BLaER1 (cell line): Measurements from ENCODE around the gene RBMX2.
"Not testable (repeated sequence)": the region's sequence is repeated elsewhere in the genome, so short reads cannot be mapped to it uniquely, and the experiment has no call there.

Source experiments
- H3K27ac ChIP-seq: shearing (Covaris generic); formaldehyde crosslinking; 2 replicates; pipeline ENCODE4 v1.8.1; 2022
- H3K27me3 ChIP-seq: shearing (Covaris generic); formaldehyde crosslinking; 2 replicates; pipeline ENCODE4 v1.8.1; 2022
- H3K36me3 ChIP-seq: shearing (Covaris generic); formaldehyde crosslinking; 2 replicates; pipeline ENCODE4 v1.8.1; 2022
- H3K4me1 ChIP-seq: shearing (Covaris generic); formaldehyde crosslinking; 2 replicates; pipeline ENCODE4 v1.8.1; 2022
- H3K4me2 ChIP-seq: shearing (Covaris generic); formaldehyde crosslinking; 2 replicates; pipeline ENCODE4 v1.8.1; 2022
- H3K4me3 ChIP-seq: shearing (Covaris generic); formaldehyde crosslinking; 2 replicates; pipeline ENCODE4 v1.8.1; 2022
- H3K9ac ChIP-seq: shearing (Covaris generic); formaldehyde crosslinking; 2 replicates; pipeline ENCODE4 v1.8.1; 2022
- H3K9me3 ChIP-seq: shearing (Covaris generic); formaldehyde crosslinking; 2 replicates; pipeline ENCODE4 v1.8.1; 2022
- H4K20me1 ChIP-seq: shearing (Covaris generic); formaldehyde crosslinking; 2 replicates; pipeline ENCODE4 v1.8.1; 2022
- Cebpa-rat ChIP-seq: shearing (Covaris generic); IDR thresholded peaks from 2 replicates; pipeline ENCODE4 v1.8.1; 2022

The RBMX2 gene

DNA sequence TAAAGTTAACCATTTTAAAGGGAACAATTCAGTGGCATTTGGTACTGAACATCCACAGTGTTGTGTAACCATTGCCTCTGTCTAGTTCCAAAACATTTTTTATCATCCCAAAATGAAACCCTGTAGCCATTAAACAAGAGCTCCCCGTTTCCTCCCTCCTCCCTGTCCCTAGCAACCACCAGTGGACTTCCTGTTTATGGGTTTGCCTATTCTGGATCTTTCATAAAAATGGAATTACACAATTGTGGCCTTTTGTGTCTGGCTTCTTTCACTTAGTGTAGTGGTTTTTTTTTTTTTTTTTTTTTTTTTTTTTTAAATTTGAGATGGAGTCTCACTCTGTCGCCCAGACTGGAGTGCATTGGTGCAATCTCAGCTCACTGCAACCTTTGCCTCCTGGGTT is 11.6 kb downstream of the RBMX2 start:
- Histone ChIP-seq H3K4me3 (no peak overlapping the region), H3K4me2 (no peak overlapping the region), H3K36me3 (peaks cover 58% of the 10 kb centered on the region), H3K27me3 (peaks cover 83% of the 10 kb centered on the region), H4K20me1 (peaks cover 10% of the 10 kb centered on the region; the same call in 1 of the 2 replicates), H3K9me3 (no peaks in the 10 kb centered on the region), H3K4me1 (no peaks in the 10 kb centered on the region), H3K27ac (no peak overlapping the region), H3K9ac (no peak overlapping the region)
- TF ChIP-seq Cebpa-rat, result no peak

- H3K27ac ChIP-seq, result no peak overlapping the region
- no peak for TF ChIP-seq Cebpa-rat
- no peaks in the 10 kb centered on the region for H3K4me1 ChIP-seq
- H3K9ac ChIP-seq, result no peak overlapping the region
- no peaks in the 10 kb centered on the region for H3K9me3 ChIP-seq
- peaks cover 50% of the 10 kb centered on the region for H3K36me3 ChIP-seq
- H4K20me1 ChIP-seq, result peaks cover 10% of the 10 kb centered on the region; the same call in 1 of the 2 replicates
- H3K4me3 ChIP-seq, result no peak overlapping the region
- H3K4me2 ChIP-seq, result no peak overlapping the region
- peaks cover 90% of the 10 kb centered on the region for H3K27me3 ChIP-seq
These were observed 13.0 kb downstream of the RBMX2 start for GRCh38 chrX:130414800-130415199.

DNA sequence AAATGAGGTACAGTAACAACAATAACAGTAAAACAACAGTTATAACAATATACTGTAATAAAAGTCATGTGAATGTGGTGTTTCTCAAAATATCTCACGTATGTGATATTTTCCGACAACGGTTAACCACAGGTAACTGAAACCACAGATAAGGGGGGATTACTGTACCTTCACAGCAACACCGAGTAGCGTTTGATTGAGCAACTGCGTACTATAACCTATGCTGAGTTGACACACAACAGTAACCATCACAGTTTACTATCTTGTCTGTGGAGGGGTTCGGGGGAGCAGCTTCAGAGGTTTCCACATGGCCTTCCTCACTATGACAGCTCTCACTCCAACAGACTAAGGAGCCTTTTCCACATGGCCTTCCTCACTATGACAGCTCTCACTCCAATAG is 13.4 kb downstream of the RBMX2 start:
- Histone ChIP-seq H3K4me3 (no peak overlapping the region), H4K20me1 (peaks cover 10% of the 10 kb centered on the region; the same call in 1 of the 2 replicates), H3K9me3 (no peaks in the 10 kb centered on the region), H3K4me2 (no peak overlapping the region), H3K9ac (no peak overlapping the region), H3K27ac (no peak overlapping the region), H3K4me1 (no peaks in the 10 kb centered on the region), H3K27me3 (peaks cover 87% of the 10 kb centered on the region), H3K36me3 (peaks cover 47% of the 10 kb centered on the region)
- no peak for TF ChIP-seq Cebpa-rat

GRCh38 chrX:130416785-130417184 is 15.0 kb downstream of the RBMX2 start:
- Histone ChIP-seq H4K20me1 (no peaks in the 10 kb centered on the region; the same call in 1 of the 2 replicates), H3K4me1 (no peaks in the 10 kb centered on the region), H3K27me3 (peaks cover 83% of the 10 kb centered on the region), H3K9ac (no peak overlapping the region), H3K9me3 (no peaks in the 10 kb centered on the region), H3K4me3 (no peak overlapping the region), H3K4me2 (no peak overlapping the region), H3K36me3 (peaks cover 31% of the 10 kb centered on the region), H3K27ac (no peak overlapping the region)
- TF ChIP-seq Cebpa-rat, result no peak

DNA sequence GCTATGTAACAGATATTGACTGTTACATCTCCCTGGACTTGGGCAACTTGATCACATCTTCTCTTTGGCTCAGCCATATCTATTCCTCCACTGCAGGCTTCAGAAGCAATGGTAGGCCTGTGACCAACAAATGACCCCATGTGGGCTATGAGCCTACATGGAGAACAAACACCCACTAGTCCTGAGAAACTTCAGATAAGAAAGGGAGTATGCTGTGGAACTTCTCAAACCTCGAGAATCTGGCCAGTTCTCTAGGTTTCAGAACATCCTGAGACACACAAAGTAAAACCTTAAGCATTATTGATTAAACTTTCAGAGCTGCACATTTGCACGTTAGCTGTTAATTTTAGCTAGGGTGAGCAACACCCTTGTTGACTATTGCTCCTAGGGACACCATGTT is 16.3 kb downstream of the RBMX2 start:
- Histone ChIP-seq H4K20me1 (no peaks in the 10 kb centered on the region; the same call in 1 of the 2 replicates), H3K9me3 (no peaks in the 10 kb centered on the region), H3K27me3 (peaks cover 82% of the 10 kb centered on the region), H3K27ac (no peak overlapping the region), H3K4me1 (no peaks in the 10 kb centered on the region), H3K36me3 (peaks cover 22% of the 10 kb centered on the region), H3K9ac (no peak overlapping the region), H3K4me2 (no peak overlapping the region), H3K4me3 (no peak overlapping the region)
- no peak for TF ChIP-seq Cebpa-rat

DNA sequence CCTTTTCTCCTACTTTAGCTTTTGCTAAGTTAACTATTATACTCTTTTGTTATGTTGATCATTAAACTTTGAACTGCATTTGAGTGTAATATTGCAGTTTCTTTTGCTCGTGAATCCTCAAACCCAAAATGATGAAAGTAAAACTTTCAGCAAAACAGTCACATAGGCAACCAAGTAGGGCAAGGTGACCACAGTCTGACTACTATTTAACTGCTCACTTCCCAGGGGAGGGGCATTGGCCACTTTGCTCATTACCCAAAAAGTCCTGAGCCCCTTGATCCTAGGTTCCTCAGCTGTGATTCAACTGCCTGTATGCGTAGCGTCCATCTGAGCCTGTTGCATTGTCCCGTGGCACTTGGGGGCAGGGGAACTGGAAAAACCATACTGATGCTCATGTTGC is 17.0 kb downstream of the RBMX2 start:
- Histone ChIP-seq H3K9me3 (no peaks in the 10 kb centered on the region), H3K27ac (no peak overlapping the region), H3K27me3 (peaks cover 88% of the 10 kb centered on the region), H3K4me3 (no peak overlapping the region), H3K9ac (no peak overlapping the region), H3K4me2 (no peak overlapping the region), H3K4me1 (no peaks in the 10 kb centered on the region), H3K36me3 (peaks cover 19% of the 10 kb centered on the region), H4K20me1 (no peaks in the 10 kb centered on the region; the same call in 1 of the 2 replicates)
- TF ChIP-seq Cebpa-rat, result no peak

GRCh38 chrX:130419263-130419662 is 17.5 kb downstream of the RBMX2 start:
- TF ChIP-seq Cebpa-rat, result no peak
- Histone ChIP-seq H3K4me1 (no peaks in the 10 kb centered on the region), H3K27ac (no peak overlapping the region), H3K9me3 (no peaks in the 10 kb centered on the region), H3K4me3 (no peak overlapping the region), H3K9ac (no peak overlapping the region), H3K36me3 (peaks cover 14% of the 10 kb centered on the region), H3K27me3 (peaks cover 88% of the 10 kb centered on the region), H3K4me2 (no peak overlapping the region), H4K20me1 (no peaks in the 10 kb centered on the region; the same call in 1 of the 2 replicates)

DNA sequence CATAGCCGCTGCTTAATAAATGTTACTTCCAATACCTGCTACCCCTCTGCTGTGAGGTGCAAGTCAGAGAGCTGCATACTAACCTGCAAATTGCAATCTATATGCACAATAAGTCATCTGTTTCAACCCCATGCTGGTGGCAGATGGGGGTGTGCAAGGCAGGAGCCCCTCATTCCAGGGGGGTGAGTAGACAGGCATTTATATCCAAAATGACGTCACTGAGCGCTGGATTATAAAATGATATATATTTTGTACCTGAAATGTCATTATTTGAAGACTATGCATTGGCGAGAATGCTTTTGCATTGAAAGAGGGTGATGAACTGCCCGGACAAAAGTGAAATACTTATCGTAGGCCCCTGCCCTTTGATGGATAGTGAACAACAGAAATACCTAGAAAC is 24.7 kb downstream of the RBMX2 start:
- H3K9me3 ChIP-seq, result peaks cover 13% of the 10 kb centered on the region

DNA sequence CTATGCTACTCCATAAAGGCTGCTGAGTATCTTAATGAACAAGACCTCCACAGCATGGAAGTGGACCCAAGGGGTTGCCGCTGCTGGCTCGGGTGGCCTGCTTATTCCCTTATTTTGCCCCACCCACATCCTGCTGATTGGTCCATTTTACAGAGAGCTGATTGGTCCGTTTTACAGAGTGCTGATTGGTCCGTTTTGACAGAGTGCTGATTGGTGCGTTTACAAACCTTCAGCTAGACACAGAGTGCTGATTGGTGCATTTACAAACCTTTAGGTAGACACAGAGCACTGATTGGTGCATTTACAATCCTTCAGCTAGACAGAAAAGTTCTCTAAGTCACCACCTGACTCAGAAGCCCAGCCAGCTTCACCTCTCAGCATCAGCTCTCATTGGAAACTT is 27.4 kb downstream of the RBMX2 start:
- Histone ChIP-seq H3K9me3 (peaks cover 13% of the 10 kb centered on the region), H3K27me3 (peaks cover 72% of the 10 kb centered on the region)
- not testable (repeated sequence) for H4K20me1 ChIP-seq, H3K36me3 ChIP-seq, H3K4me1 ChIP-seq, H3K4me3 ChIP-seq, H3K27ac ChIP-seq, H3K9ac ChIP-seq, H3K4me2 ChIP-seq

More for the DNA sequence above, 24.7 kb downstream of the RBMX2 start:
- TF ChIP-seq Cebpa-rat, result no peak
- Histone ChIP-seq H3K4me3 (no peak overlapping the region), H3K4me2 (no peak overlapping the region), H3K27me3 (peaks cover 83% of the 10 kb centered on the region), H3K4me1 (no peaks in the 10 kb centered on the region), H3K27ac (no peak overlapping the region), H3K9ac (no peak overlapping the region), H4K20me1 (no peaks in the 10 kb centered on the region), H3K36me3 (no peaks in the 10 kb centered on the region)

DNA sequence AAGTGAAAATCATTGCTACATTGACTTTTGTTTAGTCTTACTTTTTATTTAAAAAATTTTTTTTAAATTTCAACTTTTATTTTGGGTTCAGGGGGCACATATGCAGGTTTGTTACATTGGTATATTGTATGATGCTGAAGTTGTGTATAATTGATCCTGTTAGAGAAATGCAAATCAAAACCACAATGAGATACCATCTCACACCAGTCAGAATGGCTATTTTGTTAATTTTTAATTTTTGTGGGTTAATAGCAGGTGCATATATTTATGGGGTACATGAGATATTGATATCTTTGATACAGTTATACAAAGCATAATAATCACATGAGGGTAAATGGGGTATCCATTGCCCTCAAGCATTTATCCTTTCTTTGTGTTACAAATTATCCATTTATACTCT is 34.1 kb downstream of the RBMX2 start:
- Histone ChIP-seq H3K9ac (no peak overlapping the region), H3K36me3 (no peaks in the 10 kb centered on the region), H3K27ac (no peak overlapping the region), H4K20me1 (no peaks in the 10 kb centered on the region), H3K4me2 (no peak overlapping the region), H3K9me3 (peaks cover 22% of the 10 kb centered on the region), H3K4me1 (no peaks in the 10 kb centered on the region), H3K4me3 (no peak overlapping the region), H3K27me3 (peaks cover 36% of the 10 kb centered on the region; the same call in 1 of the 2 replicates)
- TF ChIP-seq Cebpa-rat, result no peak

- not testable (repeated sequence) for H3K9ac ChIP-seq, H3K4me1 ChIP-seq, H4K20me1 ChIP-seq, H3K36me3 ChIP-seq, H3K4me3 ChIP-seq, H3K27ac ChIP-seq, H3K4me2 ChIP-seq
- Histone ChIP-seq H3K9me3 (peaks cover 26% of the 10 kb centered on the region), H3K27me3 (peaks cover 46% of the 10 kb centered on the region)
These were observed 36.2 kb downstream of the RBMX2 start for GRCh38 chrX:130437996-130438395.
